GM19099 (cell line): ENCODE data around the gene TMIGD2.

Source experiments
- POLR2A ChIP-seq: IDR thresholded peaks from 3 replicates; pipeline ENCODE4 v1.6.1; 2011; ENCODE audit warnings: low read depth; ENCODE audit not compliant: insufficient read length; ENCODE audit errors: extremely low read depth

TMIGD2 gene, protein sequence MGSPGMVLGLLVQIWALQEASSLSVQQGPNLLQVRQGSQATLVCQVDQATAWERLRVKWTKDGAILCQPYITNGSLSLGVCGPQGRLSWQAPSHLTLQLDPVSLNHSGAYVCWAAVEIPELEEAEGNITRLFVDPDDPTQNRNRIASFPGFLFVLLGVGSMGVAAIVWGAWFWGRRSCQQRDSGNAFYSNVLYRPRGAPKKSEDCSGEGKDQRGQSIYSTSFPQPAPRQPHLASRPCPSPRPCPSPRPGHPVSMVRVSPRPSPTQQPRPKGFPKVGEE

GRCh38 chr19:4302243-4302640 lies at the start of gene TMIGD2:
TMIGD2 (minus strand) TSS chr19:4302389; CDS start chr19:4302385, 4 bp downstream.
- TF ChIP-seq POLR2A, result no peak

DNA sequence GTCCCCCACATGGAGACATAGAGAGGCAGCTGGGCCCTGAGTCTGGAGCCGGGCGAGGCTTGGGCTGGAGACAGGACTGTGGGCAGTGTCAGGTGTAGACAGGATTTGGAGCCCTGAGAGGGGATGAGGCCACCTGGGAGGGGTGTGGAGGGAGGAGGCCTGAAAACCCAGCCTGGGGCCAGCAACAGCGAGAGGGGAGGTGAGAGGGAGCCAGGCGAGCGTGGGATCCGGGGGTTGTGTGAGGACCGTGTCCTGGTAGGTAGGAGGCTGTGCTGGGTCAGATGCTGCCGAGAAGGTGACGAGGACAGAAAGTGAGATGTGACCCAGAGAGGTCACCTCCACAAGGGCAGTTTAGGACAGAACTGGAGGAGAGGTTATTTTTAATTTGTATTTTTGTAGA lies 48.5 kb upstream of the TMIGD2 start:
- no peak for TF ChIP-seq POLR2A

GRCh38 chr19:4350111-4350510 lies 47.9 kb upstream of the TMIGD2 start:
- TF ChIP-seq POLR2A, result no peak

DNA sequence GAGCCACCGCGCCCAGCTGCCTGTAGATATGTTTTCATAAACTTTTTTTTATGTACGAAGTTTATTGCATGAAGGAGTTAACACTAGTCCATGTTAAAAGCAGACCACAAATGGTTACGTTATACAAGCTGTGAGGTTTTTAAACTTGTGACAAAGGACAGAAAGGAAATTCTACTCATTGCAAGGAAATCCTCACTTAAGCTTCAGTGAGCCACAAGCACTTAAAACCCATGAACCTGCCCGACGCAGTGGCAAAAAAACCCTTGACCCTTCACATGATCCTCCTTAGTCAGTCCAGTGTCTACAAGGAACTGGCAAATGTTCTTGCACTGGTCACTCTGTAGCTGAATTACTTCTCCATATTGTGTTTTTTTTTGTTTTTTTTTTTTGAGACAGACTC lies 45.3 kb upstream of the TMIGD2 start:
- no peak for TF ChIP-seq POLR2A

DNA sequence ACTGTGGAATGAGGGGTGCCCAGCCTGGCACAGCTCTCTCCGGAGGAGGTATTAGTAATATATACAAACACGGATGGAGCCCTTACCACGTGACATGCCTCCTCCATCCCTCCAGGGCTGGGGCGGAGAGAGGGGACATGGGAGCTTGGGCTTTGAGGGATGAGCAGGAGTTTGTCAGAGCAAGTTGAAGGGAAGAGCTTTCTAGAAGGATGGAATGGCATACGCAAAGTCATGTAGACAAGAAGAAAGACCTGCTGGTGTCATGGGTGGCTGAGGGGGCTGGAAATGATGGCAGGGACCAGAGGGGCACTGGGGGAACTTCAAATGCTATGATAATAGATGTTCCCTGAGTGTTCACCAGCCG lies 43.8 kb upstream of the TMIGD2 start:
- TF ChIP-seq POLR2A, result no peak

DNA sequence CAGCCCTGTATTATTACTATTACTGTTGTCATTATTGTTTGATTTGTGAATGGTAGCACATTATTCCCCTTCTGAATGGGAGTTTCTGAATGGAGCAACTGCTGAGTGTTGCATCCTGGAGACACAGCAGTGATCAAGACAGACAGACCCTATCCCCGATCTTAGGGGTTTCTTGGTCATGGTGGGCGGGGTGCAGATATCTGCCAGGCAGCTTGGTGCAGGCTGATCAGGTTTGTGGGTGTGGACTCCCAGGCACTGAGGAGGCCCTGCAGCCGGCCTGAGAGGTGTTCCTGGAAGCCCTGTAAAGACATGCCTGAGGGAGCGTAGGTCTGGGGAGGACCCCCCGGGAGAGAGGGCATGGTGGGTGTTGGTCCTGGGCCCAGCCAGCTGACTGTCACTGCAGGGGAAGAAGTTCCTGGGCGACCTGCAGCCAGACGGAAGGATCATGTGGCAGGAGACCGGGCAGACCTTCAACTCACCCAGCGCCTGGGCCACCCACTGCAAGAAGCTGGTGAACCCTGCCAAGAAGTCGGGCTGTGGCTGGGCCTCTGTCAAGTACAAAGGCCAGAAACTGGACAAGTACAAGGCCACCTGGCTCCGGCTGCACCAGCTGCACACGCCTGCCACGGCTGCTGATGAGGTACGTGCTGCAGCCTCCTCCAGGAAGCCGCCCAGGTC lies 43.3 kb upstream of the TMIGD2 start:
- TF ChIP-seq POLR2A, result no peak

DNA sequence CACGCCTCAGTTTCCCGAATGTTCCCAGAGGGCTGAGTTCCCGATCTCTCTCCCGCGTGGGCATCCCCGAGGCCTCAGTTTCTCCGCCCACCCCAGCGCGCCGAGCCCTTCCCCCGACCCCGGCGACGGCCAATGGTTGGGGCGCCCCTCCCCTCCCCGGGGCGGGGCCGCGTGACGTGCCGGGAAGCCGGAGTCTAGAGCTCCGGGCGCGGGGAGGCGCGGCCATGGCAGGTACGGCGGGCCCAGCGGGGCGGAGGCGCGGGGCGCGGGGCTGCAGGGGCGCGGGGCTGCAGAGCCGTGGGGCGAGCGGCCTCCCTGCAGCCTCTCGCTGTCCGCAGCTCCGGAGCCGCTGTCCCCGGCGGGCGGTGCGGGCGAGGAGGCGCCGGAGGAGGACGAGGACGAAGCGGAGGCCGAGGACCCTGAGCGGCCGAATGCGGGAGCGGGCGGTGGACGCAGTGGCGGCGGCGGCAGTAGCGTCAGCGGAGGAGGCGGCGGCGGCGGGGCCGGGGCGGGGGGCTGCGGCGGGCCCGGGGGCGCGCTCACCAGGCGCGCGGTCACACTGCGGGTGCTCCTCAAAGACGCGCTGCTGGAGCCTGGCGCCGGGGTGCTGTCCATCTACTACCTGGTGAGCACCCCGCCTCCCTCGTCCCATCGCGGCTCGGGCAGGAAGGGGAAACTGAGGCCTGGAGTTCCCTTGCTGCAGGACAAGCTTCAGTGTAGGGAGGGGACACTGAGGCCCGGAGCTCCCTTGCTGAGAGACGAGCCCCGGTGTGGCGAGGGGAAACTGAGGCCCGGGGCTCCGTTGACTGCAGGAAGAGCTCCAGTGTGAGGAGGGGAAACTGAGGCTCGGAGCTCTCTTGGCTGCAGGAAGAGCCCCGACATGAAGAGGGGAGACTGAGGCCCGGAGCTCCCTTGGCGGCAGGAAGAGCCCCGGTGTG lies 41.5 kb upstream of the TMIGD2 start, which contains the start of gene MPND:
Gene MPND, plus strand, starts transcription at position 193 of the 938 bp plus-strand sequence. Its CDS starts 32 bp downstream, at position 225.
- TF ChIP-seq POLR2A, result no peak

DNA sequence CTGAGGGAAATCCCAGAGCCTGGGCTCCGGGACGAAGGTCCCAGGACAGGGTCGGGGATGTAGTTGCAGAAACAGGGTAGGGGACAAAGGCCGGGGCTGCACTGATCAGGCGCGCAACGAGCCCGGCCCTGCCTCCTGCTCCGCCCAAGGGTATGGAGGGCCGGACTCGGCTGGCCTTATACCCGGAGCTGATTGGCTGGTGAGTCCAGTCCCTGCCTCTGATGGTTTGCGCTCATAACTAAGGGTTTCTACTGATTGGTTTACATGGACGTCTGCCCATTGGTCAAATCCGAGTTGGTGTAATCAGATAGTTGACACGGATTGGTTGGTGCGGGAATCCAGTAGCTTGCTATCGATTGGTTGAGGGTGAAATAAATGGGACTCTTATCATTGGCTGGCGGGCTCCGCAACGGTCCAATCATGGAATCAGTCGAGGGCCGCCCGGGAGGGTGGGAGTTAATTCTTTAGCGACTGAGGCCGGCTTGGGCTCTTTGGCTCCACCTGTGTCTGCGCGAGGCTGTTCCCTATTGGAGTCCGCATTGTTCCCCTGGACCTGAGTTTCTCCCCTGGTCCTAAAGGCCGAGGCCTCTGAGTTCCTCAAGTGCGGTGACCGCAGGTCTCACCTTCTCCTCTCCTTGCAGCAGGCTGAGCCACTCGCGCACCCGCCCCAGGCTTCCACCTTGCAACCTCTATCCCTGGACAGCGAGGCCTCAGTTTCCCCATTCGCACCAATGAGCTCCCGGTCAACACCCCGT lies 40.6 kb upstream of the TMIGD2 start:
- TF ChIP-seq POLR2A, result peak; percentile 95

DNA sequence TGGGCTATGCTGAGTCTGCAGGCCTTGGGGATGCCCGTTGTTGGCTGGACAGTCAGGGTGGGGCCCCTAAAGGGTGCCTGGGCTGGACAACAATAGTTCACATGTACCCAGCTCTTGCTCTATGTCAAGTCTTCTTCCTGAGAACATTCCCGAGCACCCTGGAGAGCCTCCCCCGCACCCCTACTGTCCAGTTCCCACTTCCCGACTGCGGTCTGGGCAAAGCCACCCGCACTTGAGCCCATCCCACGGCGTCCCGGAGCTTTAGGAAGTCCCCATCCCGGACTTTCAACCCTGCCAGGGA lies 40.1 kb upstream of the TMIGD2 start:
- TF ChIP-seq POLR2A, result no peak

DNA sequence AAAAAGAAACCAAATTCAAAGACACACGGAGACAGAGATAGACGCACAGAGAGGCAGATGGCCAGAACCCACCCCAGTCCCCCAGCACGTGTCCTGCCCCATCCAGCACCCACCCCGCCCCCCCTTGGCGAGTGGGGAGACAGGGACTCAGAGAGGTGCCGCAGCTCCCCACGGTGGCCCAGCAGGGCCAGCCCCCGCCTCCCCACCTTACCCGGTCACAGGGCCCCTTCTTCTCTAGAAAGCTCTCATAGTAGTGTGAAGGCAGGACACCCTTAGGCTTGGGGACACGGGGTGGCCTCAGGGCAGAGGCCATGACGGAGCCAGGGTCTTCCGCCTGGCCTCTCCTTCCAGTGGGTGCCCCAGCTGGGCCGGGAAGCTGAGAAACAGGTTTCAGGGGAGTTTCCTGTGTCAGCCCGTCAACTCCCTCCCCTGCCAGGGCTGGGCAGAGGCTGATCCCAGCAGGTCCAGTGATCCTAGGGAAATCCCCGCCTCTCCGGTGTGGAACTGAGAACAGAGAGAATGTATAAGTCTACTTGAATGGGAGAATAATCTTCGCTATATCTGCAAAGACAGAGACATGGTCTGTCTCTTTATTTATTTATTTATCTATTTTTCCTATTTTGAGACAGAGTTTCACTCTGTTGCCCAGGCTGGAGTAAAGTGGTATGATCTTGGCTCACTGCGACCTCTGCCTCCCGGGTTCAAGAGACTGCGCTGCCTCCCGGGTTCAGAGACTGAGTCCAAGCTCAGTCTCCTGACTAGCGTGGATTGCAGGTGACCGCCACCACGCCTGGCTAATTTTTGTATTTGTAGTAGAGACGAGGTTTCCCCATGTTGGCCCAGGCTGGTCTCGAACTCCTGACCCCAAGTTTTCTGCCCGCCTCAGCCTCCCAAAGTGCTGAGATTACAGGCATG lies 36.5 kb upstream of the TMIGD2 start, which contains the start of gene STAP2:
Gene STAP2, minus strand, starts transcription at position 387 of the 915 bp plus-strand sequence. Its CDS starts 74 bp downstream, at position 313.
- TF ChIP-seq POLR2A, result peak; percentile 55

- TF ChIP-seq POLR2A, result no peak
Observed at GRCh38 chr19:4337906-4338440, 35.8 kb upstream of the TMIGD2 start.

DNA sequence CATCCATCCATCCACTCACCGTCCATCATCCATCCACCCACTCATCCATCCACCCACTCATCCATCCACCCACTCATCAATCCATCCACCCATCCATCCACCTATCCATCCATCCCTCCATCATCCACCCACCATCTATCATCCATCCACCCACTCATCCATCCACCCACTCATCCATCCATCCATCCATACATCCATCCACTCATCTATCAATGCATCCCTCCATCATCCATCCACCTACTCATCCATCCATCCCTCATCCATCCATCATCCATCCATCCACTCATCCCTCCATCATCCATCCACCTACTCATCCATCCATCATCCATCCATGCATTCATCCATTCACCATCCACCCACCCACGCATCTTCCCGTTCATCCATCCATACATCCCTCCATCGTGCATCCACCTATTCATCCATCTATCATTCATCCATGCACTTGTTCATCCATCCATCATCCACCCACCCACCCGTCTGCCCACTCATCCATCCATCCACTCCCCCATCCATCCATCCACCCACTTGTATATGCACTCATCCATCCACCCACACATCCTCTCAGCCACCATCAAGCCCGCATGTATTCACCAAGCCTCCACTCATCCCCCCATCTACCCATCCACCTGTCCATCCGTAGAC lies 32.9 kb upstream of the TMIGD2 start:
- no peak for TF ChIP-seq POLR2A

GRCh38 chr19:4329858-4330257 lies 27.7 kb upstream of the TMIGD2 start:
- no peak for TF ChIP-seq POLR2A
